Measurements from ENCODE around the gene SLC16A3.
A peak's percentile ranks its signal among the peaks of the same experiment; 100 is the strongest.
"Not testable (repeated sequence)": the region's sequence is repeated elsewhere in the genome, so short reads cannot be mapped to it uniquely, and the experiment has no call there.

Gene SLC16A3

DNA sequence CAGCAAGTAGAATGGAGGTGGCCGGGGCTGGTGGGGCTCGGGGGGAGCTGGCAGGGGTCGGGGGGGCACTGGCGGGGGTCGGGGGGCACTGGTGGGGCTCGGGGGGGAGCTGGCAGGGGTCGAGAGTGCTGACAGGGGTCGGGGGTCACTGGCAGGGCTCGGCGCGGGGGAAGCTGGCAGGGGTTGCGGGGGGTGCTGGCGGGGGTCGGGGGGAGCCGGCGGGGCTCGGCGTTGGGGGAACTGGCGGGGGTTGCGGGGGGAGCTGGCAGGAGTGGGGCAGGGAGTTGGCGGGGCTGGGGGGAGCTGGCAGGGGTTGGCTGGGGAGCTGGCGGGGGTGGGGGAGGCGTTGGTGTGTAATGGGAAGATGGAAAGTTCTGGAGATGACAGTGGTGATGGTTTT is 41.3 kb upstream of the SLC16A3 start (continued):
- no peak for TF ChIP-seq ZNF350 (tag by site-specific recombination; IDR thresholded peaks at IDR 0.05)
- TF ChIP-seq ZNF132 (tag by site-specific recombination; IDR thresholded peaks at IDR 0.05; ENCODE audit: borderline replicate concordance), result no peak
- no peak for TF ChIP-seq ZNF24 (tag by site-specific recombination; IDR thresholded peaks at IDR 0.05)

DNA sequence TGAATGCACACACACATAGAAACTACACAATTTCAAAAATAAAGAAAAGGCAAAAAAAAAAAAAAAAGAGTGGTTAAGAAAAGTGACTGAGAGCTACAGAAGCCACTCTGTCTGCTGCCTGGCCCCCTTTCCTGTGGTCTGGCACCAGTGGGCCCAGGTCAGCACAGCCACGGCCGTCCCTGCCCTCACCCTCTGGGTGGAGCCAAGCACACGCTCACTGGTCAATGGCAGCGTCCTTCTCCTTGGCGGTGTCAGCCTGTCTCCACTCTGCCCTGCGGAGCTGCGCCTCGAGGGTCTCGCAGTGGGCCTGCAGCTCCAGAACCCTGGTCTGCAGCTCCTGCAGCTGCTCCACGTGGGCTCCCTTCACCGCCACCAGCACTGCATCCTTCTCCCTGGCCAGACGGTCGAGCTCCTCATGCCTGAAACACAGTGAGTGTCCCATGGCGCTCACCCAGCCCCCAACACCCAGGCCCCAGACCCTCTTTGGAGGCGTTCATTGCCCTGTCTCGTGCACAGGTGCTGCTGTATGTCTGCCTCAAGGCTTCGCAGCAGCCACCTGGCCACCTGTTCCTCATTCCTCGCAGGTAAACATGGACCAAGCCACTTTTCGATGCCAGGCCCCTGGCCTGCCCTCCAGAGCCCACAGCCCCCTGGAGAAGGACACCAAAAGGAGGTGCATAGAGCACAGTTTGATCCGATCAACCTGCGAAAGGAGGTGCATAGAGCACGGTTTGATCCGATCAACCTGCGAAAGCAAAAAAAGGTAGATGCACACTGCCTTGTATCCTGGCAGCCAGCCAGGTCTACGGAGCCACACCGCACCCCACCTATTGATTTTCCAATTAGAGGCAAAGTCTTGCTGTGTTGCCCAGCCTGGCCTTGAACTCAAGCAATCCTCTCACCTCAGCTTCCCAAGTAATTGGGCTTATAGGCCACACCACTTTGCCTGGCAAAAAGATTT is 40.6 kb upstream of the SLC16A3 start:
- ChIA-PET POLR2A (interaction anchor here (0.5 to 0.9 kb wide), 3 partner anchors 11 to 189 kb away, joined by 5 to 7 read pairs (median 5); no protein-coding TSS in a partner anchor), CTCF (interaction anchor here (0.6 kb wide), 1 partner anchor 585 kb away, joined by 3 read pairs; no protein-coding TSS in a partner anchor)
- H3K27ac ChIP-seq (ENCODE audit: extremely low read depth, low read depth, low read length), result no peak overlapping the region
- H3K9me3 ChIP-seq (ENCODE audit: control insufficient read depth, insufficient read depth, low read depth, low read length), result no peaks in the 10 kb centered on the region
- peaks cover 41 to 69% of the 10 kb centered on the region in 2 experiments for H3K36me3 ChIP-seq (ENCODE audit: control insufficient read depth in 2 of 2, insufficient read depth in 1 of 2, low read length in 2 of 2)
- TF ChIP-seq ZNF433 (tag by site-specific recombination; IDR thresholded peaks at IDR 0.05; ENCODE audit: low read depth) (no peak), ZNF311 (tag by site-specific recombination; IDR thresholded peaks at IDR 0.05; ENCODE audit: borderline replicate concordance) (no peak), ZNF600 (tag by site-specific recombination; IDR thresholded peaks at IDR 0.05) (peak; percentile 72), ZNF266 (tag by site-specific recombination; IDR thresholded peaks at IDR 0.05; ENCODE audit: low read depth) (no peak), ZNF121 (tag by site-specific recombination; IDR thresholded peaks at IDR 0.05) (no peak)
- no peaks in the 10 kb centered on the region for H3K4me1 ChIP-seq (ENCODE audit: control insufficient read depth, insufficient read depth, low read length)
- H3K4me3 ChIP-seq (ENCODE audit: low read depth, low read length), result no peak overlapping the region

DNA sequence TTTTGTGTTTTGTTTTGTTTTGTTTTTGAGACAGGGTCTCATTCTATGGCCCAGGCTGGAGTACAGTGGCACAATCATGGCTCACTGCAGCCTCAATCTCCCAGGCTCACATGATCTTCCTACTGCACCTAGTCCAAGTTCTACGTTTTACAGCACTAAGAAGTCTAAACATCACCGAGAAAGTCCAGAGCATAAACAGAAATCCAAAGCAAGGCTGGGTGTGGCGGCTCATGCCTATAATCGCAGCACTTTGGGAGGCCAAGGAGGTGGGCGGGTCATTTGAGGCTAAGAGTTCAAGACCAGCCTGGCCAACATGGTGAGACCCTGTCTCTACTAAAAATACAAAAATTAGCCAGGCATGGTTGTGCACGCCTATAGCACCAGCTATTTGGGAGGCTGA is 35.8 kb upstream of the SLC16A3 start:
- H3K27ac ChIP-seq (ENCODE audit: extremely low read depth, low read depth, low read length); H3K9me3 ChIP-seq (ENCODE audit: control insufficient read depth, insufficient read depth, low read depth, low read length); POLR2A ChIA-PET; H3K4me3 ChIP-seq (ENCODE audit: low read depth, low read length); H3K4me1 ChIP-seq (ENCODE audit: control insufficient read depth, insufficient read depth, low read length): not testable (repeated sequence)
- CTCF ChIA-PET, result interaction anchor here (0.6 kb wide), 2 partner anchors 9 to 301 kb away, joined by 3 to 4 read pairs; no protein-coding TSS in a partner anchor
- peaks cover 31 to 84% of the 10 kb centered on the region in 2 experiments for H3K36me3 ChIP-seq (ENCODE audit: control insufficient read depth in 2 of 2, insufficient read depth in 1 of 2, low read length in 2 of 2)

DNA sequence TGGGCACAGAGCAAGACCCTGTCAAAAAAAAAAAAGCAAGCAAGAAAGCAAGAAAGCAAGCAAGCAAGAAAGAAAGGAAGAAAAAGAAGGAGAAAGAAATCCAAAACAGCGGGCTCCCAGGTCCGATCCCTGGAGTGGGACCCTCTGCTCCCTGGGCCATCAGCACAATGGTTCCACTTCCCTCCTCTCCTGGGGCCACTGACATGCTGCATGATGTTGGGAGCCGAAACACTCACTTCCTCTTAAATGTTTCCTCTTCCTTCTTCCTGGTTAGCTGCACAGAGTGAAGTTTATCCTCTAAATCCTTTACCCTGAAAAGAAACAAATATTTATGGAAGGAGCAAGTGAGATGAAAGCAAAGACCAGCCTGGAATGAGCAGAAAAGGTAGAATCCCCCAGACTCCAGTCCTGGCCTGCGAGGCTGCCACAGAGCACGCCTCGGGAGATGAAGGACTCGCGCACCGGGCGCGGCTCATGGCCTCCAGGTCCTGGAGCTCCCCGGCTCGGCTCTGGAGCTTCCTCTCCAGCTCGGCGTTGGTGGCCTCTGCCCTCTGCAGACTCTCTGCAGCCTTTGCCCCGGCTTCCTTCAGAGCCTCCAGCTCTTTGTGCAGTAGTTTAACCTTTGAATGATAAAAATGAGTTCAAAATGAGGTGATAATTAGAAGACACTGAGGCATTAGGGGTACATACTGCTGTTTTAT is 35.2 kb upstream of the SLC16A3 start:
- Histone ChIP-seq H3K4me1 (ENCODE audit: control insufficient read depth, insufficient read depth, low read length) (no peaks in the 10 kb centered on the region), H3K9me3 (ENCODE audit: control insufficient read depth, insufficient read depth, low read depth, low read length) (no peaks in the 10 kb centered on the region), H3K36me3 (ENCODE audit: control insufficient read depth in 2 of 2, insufficient read depth in 1 of 2, low read length in 2 of 2) (peaks cover 31 to 82% of the 10 kb centered on the region in 2 experiments), H3K4me3 (ENCODE audit: low read depth, low read length) (no peak overlapping the region), H3K27ac (ENCODE audit: extremely low read depth, low read depth, low read length) (no peak overlapping the region)
- ChIA-PET POLR2A (no interaction called here), CTCF (interaction anchor here (0.6 kb wide), 1 partner anchor 301 kb away, joined by 3 read pairs; no protein-coding TSS in a partner anchor)
- TF ChIP-seq, protein P1, sequence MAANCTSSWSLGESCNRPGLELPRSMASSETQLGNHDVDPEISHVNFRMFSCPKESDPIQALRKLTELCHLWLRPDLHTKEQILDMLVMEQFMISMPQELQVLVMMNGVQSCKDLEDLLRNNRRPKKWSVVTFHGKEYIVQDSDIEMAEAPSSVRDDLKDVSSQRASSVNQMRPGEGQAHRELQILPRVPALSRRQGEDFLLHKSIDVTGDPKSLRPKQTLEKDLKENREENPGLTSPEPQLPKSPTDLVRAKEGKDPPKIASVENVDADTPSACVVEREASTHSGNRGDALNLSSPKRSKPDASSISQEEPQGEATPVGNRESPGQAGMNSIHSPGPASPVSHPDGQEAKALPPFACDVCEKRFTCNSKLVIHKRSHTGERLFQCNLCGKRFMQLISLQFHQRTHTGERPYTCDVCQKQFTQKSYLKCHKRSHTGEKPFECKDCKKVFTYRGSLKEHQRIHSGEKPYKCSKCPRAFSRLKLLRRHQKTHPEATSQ (tag by site-specific recombination; IDR thresholded peaks at IDR 0.05), result no peak
- TF ChIP-seq, protein P2, sequence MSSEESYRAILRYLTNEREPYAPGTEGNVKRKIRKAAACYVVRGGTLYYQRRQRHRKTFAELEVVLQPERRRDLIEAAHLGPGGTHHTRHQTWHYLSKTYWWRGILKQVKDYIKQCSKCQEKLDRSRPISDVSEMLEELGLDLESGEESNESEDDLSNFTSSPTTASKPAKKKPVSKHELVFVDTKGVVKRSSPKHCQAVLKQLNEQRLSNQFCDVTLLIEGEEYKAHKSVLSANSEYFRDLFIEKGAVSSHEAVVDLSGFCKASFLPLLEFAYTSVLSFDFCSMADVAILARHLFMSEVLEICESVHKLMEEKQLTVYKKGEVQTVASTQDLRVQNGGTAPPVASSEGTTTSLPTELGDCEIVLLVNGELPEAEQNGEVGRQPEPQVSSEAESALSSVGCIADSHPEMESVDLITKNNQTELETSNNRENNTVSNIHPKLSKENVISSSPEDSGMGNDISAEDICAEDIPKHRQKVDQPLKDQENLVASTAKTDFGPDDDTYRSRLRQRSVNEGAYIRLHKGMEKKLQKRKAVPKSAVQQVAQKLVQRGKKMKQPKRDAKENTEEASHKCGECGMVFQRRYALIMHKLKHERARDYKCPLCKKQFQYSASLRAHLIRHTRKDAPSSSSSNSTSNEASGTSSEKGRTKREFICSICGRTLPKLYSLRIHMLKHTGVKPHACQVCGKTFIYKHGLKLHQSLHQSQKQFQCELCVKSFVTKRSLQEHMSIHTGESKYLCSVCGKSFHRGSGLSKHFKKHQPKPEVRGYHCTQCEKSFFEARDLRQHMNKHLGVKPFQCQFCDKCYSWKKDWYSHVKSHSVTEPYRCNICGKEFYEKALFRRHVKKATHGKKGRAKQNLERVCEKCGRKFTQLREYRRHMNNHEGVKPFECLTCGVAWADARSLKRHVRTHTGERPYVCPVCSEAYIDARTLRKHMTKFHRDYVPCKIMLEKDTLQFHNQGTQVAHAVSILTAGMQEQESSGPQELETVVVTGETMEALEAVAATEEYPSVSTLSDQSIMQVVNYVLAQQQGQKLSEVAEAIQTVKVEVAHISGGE (tag by site-specific recombination; conservative IDR thresholded peaks at IDR 0.05; ENCODE audit: low read depth), result peak; percentile 73

Measured in HEK293 (cell line).